Left lung (tissue), 10 donors: ENCODE data around the gene SLFN5. TPM values are rescaled to one million over a fixed set of nuclear protein-coding genes. Genes with fewer than 3 reads are reported as not detected.
A peak's percentile ranks its signal among the peaks of the same experiment; 100 is the strongest.
"Not testable (repeated sequence)": the region's sequence is repeated elsewhere in the genome, so short reads cannot be mapped to it uniquely, and the experiment has no call there.

ENCODE experiments used
- ATAC-seq: fragments of 200-7000 bp; cut with Tn5 transposase; one replicate; pipeline ENCODE4 v1.9.1; 2020; ENCODE audit warnings: moderate library complexity
- DNase-seq, 4 donors: peaks; one replicate each; pipeline ENCODE4 v3.0.0-alpha.2; 2013 to 2020
- H3K27ac ChIP-seq, 2 donors: fragments of 200-600 bp; sonication (generic) in 1 of 2; one replicate each; pipeline versions ENCODE4 v1.5.0 to v1.8.0; 2020 to 2021
- H3K27me3 ChIP-seq, 2 donors: fragments of 200-600 bp; sonication (generic) in 1 of 2; one replicate each; pipeline versions ENCODE4 v1.5.0 to v1.8.0; 2020 to 2021
- H3K36me3 ChIP-seq, 2 donors: fragments of 200-600 bp; sonication (generic) in 1 of 2; one replicate each; pipeline versions ENCODE4 v1.5.0 to v1.8.0; 2020 to 2021
- H3K4me1 ChIP-seq, 2 donors: fragments of 200-600 bp; one replicate each; pipeline ENCODE4 v1.8.0; 2021
- H3K4me3 ChIP-seq, 2 donors: fragments of 200-600 bp; sonication (generic) in 1 of 2; one replicate each; pipeline versions ENCODE4 v1.5.0 to v1.8.0; 2020 to 2021; ENCODE audit warnings: mild to moderate bottlenecking in 1 of 2
- H3K9me3 ChIP-seq, 2 donors: fragments of 200-600 bp; sonication (generic) in 1 of 2; one replicate each; pipeline versions ENCODE4 v1.5.0 to v1.8.0; 2020 to 2021
- intact Hi-C, 2 donors: fragments of 100-400 bp; cut with DNase I; formaldehyde crosslinking; loops; one replicate each; pipeline versions ENCODE4 v1.11.2 to v1.14.2; 2022
- polyA plus RNA-seq, 6 donors: library from polyadenylated mRNA; unstranded; fragments of 120-200 nt; gene quantifications; one replicate each; pipeline ENCODE4 v1.2.1, GENCODE V29; 2013; ENCODE audit not compliant: insufficient read length in 6 of 6
- total RNA-seq, 2 donors: library from RNA; stranded (reverse); fragmentation: NEBNext Ultra II Directional; extraction: Animal tissue kit (Norgen Biotek cat#: 25700); gene quantifications; one replicate each; pipeline ENCODE4 v1.2.1, GENCODE V29; 2021
- TF ChIP-seq, protein P1 (sequence below), 2 donors: fragments of 200-600 bp; sonication (generic) in 1 of 2; IDR thresholded peaks; one replicate each; pipeline versions ENCODE4 v1.5.0 to v1.8.0; 2021; ENCODE audit warnings: antibody characterized with exemption in 2 of 2
- donor health status: DM: no; HTN: yes; CAD: no.
- donor health status: DM: no; HTN: no; CAD: no.

The SLFN5 gene
- total and polyA plus RNA-seq, 8 donors, result 20.8 to 67.5 (median 22.8) TPM

- ATAC-seq, result no peak
- Histone ChIP-seq H3K4me1 (no peaks in the 10 kb centered on the region), H3K27ac (no peak overlapping the region), H3K4me3 (no peak overlapping the region), H3K27me3 (no peaks in the 10 kb centered on the region), H3K36me3 (no peaks in the 10 kb centered on the region), H3K9me3 (peaks cover 0 to 17% of the 10 kb centered on the region in 2 donors)
- TF ChIP-seq, protein P1, sequence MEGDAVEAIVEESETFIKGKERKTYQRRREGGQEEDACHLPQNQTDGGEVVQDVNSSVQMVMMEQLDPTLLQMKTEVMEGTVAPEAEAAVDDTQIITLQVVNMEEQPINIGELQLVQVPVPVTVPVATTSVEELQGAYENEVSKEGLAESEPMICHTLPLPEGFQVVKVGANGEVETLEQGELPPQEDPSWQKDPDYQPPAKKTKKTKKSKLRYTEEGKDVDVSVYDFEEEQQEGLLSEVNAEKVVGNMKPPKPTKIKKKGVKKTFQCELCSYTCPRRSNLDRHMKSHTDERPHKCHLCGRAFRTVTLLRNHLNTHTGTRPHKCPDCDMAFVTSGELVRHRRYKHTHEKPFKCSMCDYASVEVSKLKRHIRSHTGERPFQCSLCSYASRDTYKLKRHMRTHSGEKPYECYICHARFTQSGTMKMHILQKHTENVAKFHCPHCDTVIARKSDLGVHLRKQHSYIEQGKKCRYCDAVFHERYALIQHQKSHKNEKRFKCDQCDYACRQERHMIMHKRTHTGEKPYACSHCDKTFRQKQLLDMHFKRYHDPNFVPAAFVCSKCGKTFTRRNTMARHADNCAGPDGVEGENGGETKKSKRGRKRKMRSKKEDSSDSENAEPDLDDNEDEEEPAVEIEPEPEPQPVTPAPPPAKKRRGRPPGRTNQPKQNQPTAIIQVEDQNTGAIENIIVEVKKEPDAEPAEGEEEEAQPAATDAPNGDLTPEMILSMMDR (IDR thresholded peaks at IDR 0.05), result no peak
- intact Hi-C loops, result no loop called here
- no peak for DNase-seq
Measured at GRCh38 chr17:35298639-35299038, 55.8 kb downstream of the SLFN5 start.

- no peaks in the 10 kb centered on the region for H3K4me1 ChIP-seq
- DNase-seq, result peak in 3 of 4 donors; percentile 16 to 50 (median 42)
- peaks cover 0 to 22% of the 10 kb centered on the region in 2 donors for H3K9me3 ChIP-seq
- H3K27ac ChIP-seq, result no peak overlapping the region
- ATAC-seq, result peak; percentile 86
- TF ChIP-seq, protein P1 (IDR thresholded peaks at IDR 0.05), result no peak
- H3K4me3 ChIP-seq, result no peak overlapping the region
- no peaks in the 10 kb centered on the region for H3K27me3 ChIP-seq
- no peaks in the 10 kb centered on the region for H3K36me3 ChIP-seq
- intact Hi-C loops, result no loop called here
Measured at GRCh38 chr17:35299135-35299534, 56.3 kb downstream of the SLFN5 start.

- DNase-seq, intact Hi-C loops, H3K36me3 ChIP-seq, ATAC-seq, H3K9me3 ChIP-seq, H3K27ac ChIP-seq, H3K4me3 ChIP-seq: not testable (repeated sequence)
- peaks cover 5 to 17% of the 10 kb centered on the region in 2 donors for H3K4me1 ChIP-seq
- H3K27me3 ChIP-seq, result peaks cover 0 to 12% of the 10 kb centered on the region in 2 donors
Measured at GRCh38 chr17:35309345-35309744, 66.5 kb downstream of the SLFN5 start.

DNA sequence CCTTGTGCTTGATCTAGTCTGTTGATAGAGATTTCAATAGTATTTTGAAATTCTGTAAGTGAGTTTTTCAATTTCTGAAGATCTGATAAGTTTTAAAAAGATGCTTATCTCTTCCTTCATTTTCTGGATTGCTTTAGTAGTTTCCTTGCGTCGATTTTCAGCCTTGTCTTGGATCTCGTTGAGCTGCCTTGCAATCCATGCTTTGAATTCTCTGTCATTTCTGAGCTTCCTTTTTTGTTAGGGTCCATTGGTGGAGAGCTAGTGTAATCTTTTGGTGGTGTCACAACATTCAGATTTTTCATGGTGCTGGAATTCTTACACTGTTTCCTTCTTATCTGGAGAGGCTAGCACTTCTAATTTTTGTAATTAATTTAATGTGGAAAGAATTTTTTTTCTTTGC, 69.5 kb downstream of the SLFN5 start:
- Histone ChIP-seq H3K27ac (no peak overlapping the region), H3K36me3 (no peaks in the 10 kb centered on the region), H3K4me1 (peaks cover 5 to 30% of the 10 kb centered on the region in 2 donors), H3K27me3 (peaks cover 0 to 12% of the 10 kb centered on the region in 2 donors), H3K9me3 (peaks cover 0 to 6% of the 10 kb centered on the region in 2 donors), H3K4me3 (no peak overlapping the region)
- intact Hi-C loops, result loop anchor here in 1 of 2 donors (5.0 kb wide), 1 partner anchor 220 kb away; no protein-coding TSS in a partner anchor
- ATAC-seq (no peak), DNase-seq (no peak)
- TF ChIP-seq, protein P1 (IDR thresholded peaks at IDR 0.05), result no peak

- peak; percentile 95 for ATAC-seq
- peak; percentile 51 to 88 (median 73) for DNase-seq
- Histone ChIP-seq H3K27me3 (peaks cover 0 to 12% of the 10 kb centered on the region in 2 donors), H3K9me3 (peaks cover 0 to 6% of the 10 kb centered on the region in 2 donors), H3K4me3 (peak overlapping the region; percentile 6 to 41), H3K36me3 (no peaks in the 10 kb centered on the region), H3K4me1 (peaks cover 5 to 30% of the 10 kb centered on the region in 2 donors), H3K27ac (peak overlapping the region in 1 of 2 donors; percentile 65)
- intact Hi-C loops, result loop anchor here in 1 of 2 donors (5.0 kb wide), 1 partner anchor 219 kb away; no protein-coding TSS in a partner anchor
- TF ChIP-seq, protein P1 (IDR thresholded peaks at IDR 0.05), result peak; percentile 56 to 84
Measured at GRCh38 chr17:35312790-35313711, 70.2 kb downstream of the SLFN5 start.
